ENCODE data around the gene SNED1. TPM values are rescaled to one million over a fixed set of nuclear protein-coding genes. Genes with fewer than 3 reads are reported as not detected.
A peak's percentile ranks its signal among the peaks of the same experiment; 100 is the strongest.

SNED1 gene
- polyA plus RNA-seq, 3 donors = 0.02 to 3.4 (median 0.12) TPM

DNA sequence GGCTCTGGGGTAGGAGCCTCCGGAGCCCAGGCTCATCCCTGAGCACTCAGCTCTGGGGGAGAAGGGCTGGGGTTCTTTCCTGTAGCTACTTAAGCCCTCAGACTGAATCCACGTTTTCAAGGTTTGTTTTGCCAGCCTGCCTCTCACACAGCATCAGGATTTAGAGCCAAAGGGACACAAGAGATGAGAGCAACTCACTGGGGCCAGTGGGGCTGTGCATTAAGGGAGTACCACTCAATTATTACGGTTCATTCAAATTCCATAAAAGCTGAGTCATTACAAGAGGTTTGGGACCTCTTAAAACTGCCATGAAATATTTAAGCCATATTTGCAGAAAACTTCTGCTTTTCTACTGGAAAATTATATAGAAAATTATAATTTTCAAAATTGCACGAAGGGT lies 17.1 kb upstream of the SNED1 start:
- peaks cover 0 to 9% of the 10 kb centered on the region in 2 donors for H3K27me3 ChIP-seq (ENCODE audit: control insufficient read depth in 2 of 2, insufficient read depth in 2 of 2, low read length in 2 of 2)
- Mint-ChIP-seq H3K4me3 (no peak overlapping the region), H3K9me3 (peaks cover 0 to 1% (median 0%) of the 10 kb centered on the region in 7 donors), H3K27ac (peak overlapping the region in 1 of 7 donors; percentile 44), H3K4me1 (no peaks in the 10 kb centered on the region), H3K36me3 (no peaks in the 10 kb centered on the region), H3K27me3 (ENCODE audit: low read depth in 3 of 3) (peaks cover 15 to 30% (median 16%) of the 10 kb centered on the region in 3 donors)
- H3K27ac ChIP-seq (ENCODE audit: low read depth in 1 of 2, low read length in 2 of 2) = no peak overlapping the region
- no peaks in the 10 kb centered on the region for H3K9me3 ChIP-seq (replicated peaks in 1 of 2; ENCODE audit: control insufficient read depth in 1 of 2, insufficient read depth in 1 of 2, low read length in 2 of 2)
- no peak overlapping the region for H3K9ac ChIP-seq (ENCODE audit: insufficient read depth, low read length, poor library complexity, severe bottlenecking)
- no peaks in the 10 kb centered on the region for H3K79me2 ChIP-seq (ENCODE audit: insufficient read depth, low read length)
- 0% methylated on average over 1 of the region's 4 CpGs for WGBS (ENCODE audit: insufficient coverage)
- H3K4me3 ChIP-seq (replicated peaks in 1 of 3; ENCODE audit: low read depth in 2 of 3, low read length in 3 of 3) = no peak overlapping the region
- TF ChIP-seq, protein P1, sequence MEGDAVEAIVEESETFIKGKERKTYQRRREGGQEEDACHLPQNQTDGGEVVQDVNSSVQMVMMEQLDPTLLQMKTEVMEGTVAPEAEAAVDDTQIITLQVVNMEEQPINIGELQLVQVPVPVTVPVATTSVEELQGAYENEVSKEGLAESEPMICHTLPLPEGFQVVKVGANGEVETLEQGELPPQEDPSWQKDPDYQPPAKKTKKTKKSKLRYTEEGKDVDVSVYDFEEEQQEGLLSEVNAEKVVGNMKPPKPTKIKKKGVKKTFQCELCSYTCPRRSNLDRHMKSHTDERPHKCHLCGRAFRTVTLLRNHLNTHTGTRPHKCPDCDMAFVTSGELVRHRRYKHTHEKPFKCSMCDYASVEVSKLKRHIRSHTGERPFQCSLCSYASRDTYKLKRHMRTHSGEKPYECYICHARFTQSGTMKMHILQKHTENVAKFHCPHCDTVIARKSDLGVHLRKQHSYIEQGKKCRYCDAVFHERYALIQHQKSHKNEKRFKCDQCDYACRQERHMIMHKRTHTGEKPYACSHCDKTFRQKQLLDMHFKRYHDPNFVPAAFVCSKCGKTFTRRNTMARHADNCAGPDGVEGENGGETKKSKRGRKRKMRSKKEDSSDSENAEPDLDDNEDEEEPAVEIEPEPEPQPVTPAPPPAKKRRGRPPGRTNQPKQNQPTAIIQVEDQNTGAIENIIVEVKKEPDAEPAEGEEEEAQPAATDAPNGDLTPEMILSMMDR (IDR thresholded peaks at IDR 0.05) = no peak
- DNase-seq = no peak
- intact Hi-C loops (cut with micrococcal nuclease) = no loop called here
- H2AFZ ChIP-seq (ENCODE audit: insufficient read depth, low read depth, low read length, poor library complexity, severe bottlenecking) = no peak overlapping the region
- no peaks in the 10 kb centered on the region for H4K20me1 ChIP-seq (ENCODE audit: insufficient read depth, low read length)
- no peaks in the 10 kb centered on the region for H3K4me1 ChIP-seq (ENCODE audit: control insufficient read depth in 1 of 2, insufficient read depth in 2 of 2, low read length in 2 of 2)
- no peaks in the 10 kb centered on the region for H3K36me3 ChIP-seq (replicated peaks in 1 of 2; ENCODE audit: control insufficient read depth in 1 of 2, insufficient read depth in 2 of 2, low read length in 2 of 2)
- no peak overlapping the region for H3K4me2 ChIP-seq (replicated peaks; ENCODE audit: extremely low read depth, low read length, poor library complexity, severe bottlenecking)

DNA sequence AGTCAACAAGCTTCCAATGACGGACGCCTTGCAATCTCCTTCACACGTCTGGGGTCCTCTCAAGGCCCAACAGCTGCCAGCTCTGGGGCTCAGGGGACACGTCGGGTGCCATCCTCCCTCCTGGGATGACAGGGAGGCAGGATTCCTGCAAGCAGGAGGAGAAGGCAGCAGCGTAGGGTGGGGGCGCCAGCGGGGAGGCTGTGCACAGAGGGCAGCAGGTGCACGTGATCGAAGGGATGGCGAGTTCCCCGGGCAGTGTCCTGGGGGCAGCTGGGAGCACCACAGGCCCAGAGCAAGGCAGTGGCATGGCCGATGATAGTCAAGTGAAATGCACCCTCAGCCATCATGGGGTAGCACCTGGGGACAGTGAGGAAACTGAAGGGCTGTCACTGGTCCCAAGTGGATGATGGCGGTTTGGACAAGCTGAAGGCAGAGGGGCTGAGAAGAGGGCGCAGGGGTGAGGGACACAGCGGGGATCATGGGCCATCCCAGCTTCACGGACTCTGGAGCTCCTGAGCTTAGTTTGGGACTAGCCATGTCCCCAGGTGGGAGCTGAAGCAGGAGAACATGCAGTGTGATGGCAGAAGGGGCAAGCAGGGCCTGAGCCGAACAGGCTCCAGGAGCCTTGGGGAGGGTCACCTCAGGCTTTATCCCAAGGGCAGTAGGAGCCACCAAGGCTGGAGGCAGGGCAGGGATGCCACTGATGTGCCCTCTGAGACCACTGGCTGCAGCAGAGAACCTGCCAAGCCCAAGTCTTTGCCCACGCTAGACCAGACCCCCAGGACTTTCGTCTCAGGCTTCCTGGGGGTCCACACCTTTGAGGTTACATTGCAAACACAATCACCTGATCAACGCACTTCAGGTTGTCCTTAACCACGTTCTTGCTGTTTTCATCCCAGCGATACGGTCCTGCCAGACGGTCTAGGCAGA lies 16.3 kb upstream of the SNED1 start:
- H2AFZ ChIP-seq (ENCODE audit: insufficient read depth, low read depth, low read length, poor library complexity, severe bottlenecking) = no peak overlapping the region
- peaks cover 8% of the 10 kb centered on the region in 2 donors for H3K4me1 ChIP-seq (ENCODE audit: control insufficient read depth in 1 of 2, insufficient read depth in 2 of 2, low read length in 2 of 2)
- Mint-ChIP-seq H3K27ac (no peak overlapping the region), H3K9me3 (peaks cover 0 to 1% (median 0%) of the 10 kb centered on the region in 7 donors), H3K4me1 (peaks cover 2% of the 10 kb centered on the region), H3K4me3 (peak overlapping the region in 1 of 2 donors; percentile 41), H3K27me3 (ENCODE audit: low read depth in 3 of 3) (peaks cover 15 to 30% (median 16%) of the 10 kb centered on the region in 3 donors), H3K36me3 (no peaks in the 10 kb centered on the region)
- H3K4me3 ChIP-seq (replicated peaks in 1 of 3; ENCODE audit: low read depth in 2 of 3, low read length in 3 of 3) = no peak overlapping the region
- H3K79me2 ChIP-seq (ENCODE audit: insufficient read depth, low read length) = no peaks in the 10 kb centered on the region
- no peaks in the 10 kb centered on the region for H3K9me3 ChIP-seq (replicated peaks in 1 of 2; ENCODE audit: control insufficient read depth in 1 of 2, insufficient read depth in 1 of 2, low read length in 2 of 2)
- TF ChIP-seq, protein P1 (IDR thresholded peaks at IDR 0.05) = no peak
- WGBS (ENCODE audit: insufficient coverage) = 94% methylated on average over 24 of the region's 25 CpGs
- peaks cover 0 to 9% of the 10 kb centered on the region in 2 donors for H3K27me3 ChIP-seq (ENCODE audit: control insufficient read depth in 2 of 2, insufficient read depth in 2 of 2, low read length in 2 of 2)
- H3K4me2 ChIP-seq (replicated peaks; ENCODE audit: extremely low read depth, low read length, poor library complexity, severe bottlenecking) = no peak overlapping the region
- no peak overlapping the region for H3K27ac ChIP-seq (ENCODE audit: low read depth in 1 of 2, low read length in 2 of 2)
- no peak overlapping the region for H3K9ac ChIP-seq (ENCODE audit: insufficient read depth, low read length, poor library complexity, severe bottlenecking)
- intact Hi-C loops (cut with micrococcal nuclease) = no loop called here
- no peaks in the 10 kb centered on the region for H3K36me3 ChIP-seq (replicated peaks in 1 of 2; ENCODE audit: control insufficient read depth in 1 of 2, insufficient read depth in 2 of 2, low read length in 2 of 2)
- no peaks in the 10 kb centered on the region for H4K20me1 ChIP-seq (ENCODE audit: insufficient read depth, low read length)
- DNase-seq = no peak

All from CD14-positive monocyte (primary cell).